Measurements from ENCODE around the gene TNIK.

- no peak for TF ChIP-seq POLR2A (IDR thresholded peaks at IDR 0.05; ENCODE audit: extremely low read depth, insufficient read length)
- no peak for TF ChIP-seq CTCF (IDR thresholded peaks at IDR 0.05; ENCODE audit: low read depth, low read length)
These were observed 46.6 kb upstream of the TNIK start for GRCh38 chr3:171506743-171507319.

Measured in NB4 (cell line).